SK-N-SH (cell line): ENCODE data around the gene ARSJ. TPM values are rescaled to one million over a fixed set of nuclear protein-coding genes. Genes with fewer than 3 reads are reported as not detected.

Experiments used
- CTCF ChIA-PET: fragments of 300-600, 350-600 bp; formaldehyde crosslinking; extraction: SDS; loops from one replicate; lab custom pipeline; 2021; lab: Yijun Ruan, JAX
- POLR2A ChIA-PET: fragments of 350-600 bp; sonication (Branson Sonifier 250); formaldehyde crosslinking; extraction: SDS; loops from one replicate; lab custom pipeline; 2020; ENCODE audit warnings: antibody characterized with exemption, inconsistent platforms; lab: Yijun Ruan, JAX
- DNase-seq: peaks from one replicate; pipeline ENCODE4 v3.0.0; 2012
- H2AFZ ChIP-seq: fragments of 200-600 bp; sonication (generic); 2 replicates; pipeline ENCODE4 v1.8.1; 2016; ENCODE audit warnings: antibody characterized with exemption, mild to moderate bottlenecking, low read depth
- H3F3A ChIP-seq: fragments of 200-600 bp; sonication (generic); replicated peaks from 2 replicates; pipeline ENCODE3; 2016; ENCODE audit warnings: antibody characterized with exemption, mild to moderate bottlenecking; ENCODE audit not compliant: insufficient read depth
- H3K27ac ChIP-seq, 2 experiments: fragments of 200-500 bp in 1 of 2; fragments of 200-600 bp in 1 of 2; sonication (Bioruptor generic) in 1 of 2; sonication (generic), shearing (Covaris generic) in 1 of 2; 2 replicates each; pipeline versions ENCODE4 v1.5.1 to v1.6.1; 2014 to 2016; ENCODE audit warnings: low read depth in 2 of 2, inconsistent platforms in 1 of 2, low read length in 1 of 2, mild to moderate bottlenecking in 1 of 2, mixed read lengths in 1 of 2
- H3K27me3 ChIP-seq: fragments of 200-600 bp; sonication (generic), shearing (Covaris generic); 2 replicates; pipeline ENCODE4 v1.6.1; 2016; ENCODE audit warnings: mixed run types; ENCODE audit not compliant: insufficient read depth
- H3K36me3 ChIP-seq, 2 experiments: fragments of 200-500 bp in 1 of 2; fragments of 200-600 bp in 1 of 2; sonication (Bioruptor generic) in 1 of 2; sonication (generic) in 1 of 2; replicated peaks in 1 of 2; 2 replicates each; pipeline versions ENCODE3 to v1.5.1; 2014 to 2016; ENCODE audit warnings: low read length in 1 of 2, mild to moderate bottlenecking in 1 of 2; ENCODE audit not compliant: insufficient read depth in 2 of 2, control insufficient read depth in 1 of 2
- H3K4me1 ChIP-seq, 2 experiments: fragments of 200-500 bp in 1 of 2; fragments of 200-600 bp in 1 of 2; sonication (Bioruptor generic) in 1 of 2; sonication (generic), shearing (Covaris generic) in 1 of 2; 2 replicates each; pipeline versions ENCODE4 v1.5.1 to v1.6.1; 2014 to 2016; ENCODE audit warnings: low read depth in 1 of 2, low read length in 1 of 2, mixed run types in 1 of 2; ENCODE audit not compliant: insufficient read depth in 2 of 2, control insufficient read depth in 1 of 2
- H3K4me2 ChIP-seq: fragments of 200-600 bp; sonication (generic), shearing (Covaris generic); 2 replicates; pipeline ENCODE4 v1.6.1; 2017; ENCODE audit warnings: mixed run types
- H3K4me3 ChIP-seq, 2 experiments: fragments of 200-500 bp in 1 of 2; fragments of 200-600 bp in 1 of 2; sonication (Bioruptor generic) in 1 of 2; sonication (generic), shearing (Covaris generic) in 1 of 2; 2 replicates each; pipeline versions ENCODE4 v1.5.1 to v1.8.1; 2014 to 2016; ENCODE audit warnings: low read depth in 2 of 2, inconsistent platforms in 1 of 2, low read length in 1 of 2, mild to moderate bottlenecking in 1 of 2, mixed read lengths in 1 of 2, moderate library complexity in 1 of 2
- H3K79me2 ChIP-seq: fragments of 200-600 bp; sonication (generic); 2 replicates; pipeline ENCODE4 v1.8.1; 2017; ENCODE audit warnings: mild to moderate bottlenecking; ENCODE audit not compliant: insufficient read depth
- H3K9ac ChIP-seq: fragments of 200-600 bp; sonication (generic); 2 replicates; pipeline ENCODE4 v1.6.1; 2017; ENCODE audit warnings: mixed run types
- H3K9me2 ChIP-seq: fragments of 200-600 bp; sonication (generic); 2 replicates; pipeline ENCODE4 v1.6.1; 2017; ENCODE audit warnings: mixed run types
- H3K9me3 ChIP-seq: fragments of 200-600 bp; sonication (generic); 2 replicates; pipeline ENCODE4 v1.6.1; 2017; ENCODE audit warnings: mixed run types, mild to moderate bottlenecking, moderate library complexity
- H4K20me1 ChIP-seq: fragments of 200-600 bp; sonication (generic); 2 replicates; pipeline ENCODE4 v1.6.1; 2017; ENCODE audit warnings: mild to moderate bottlenecking, mixed run types; ENCODE audit not compliant: insufficient read depth
- ELF1 ChIP-seq: IDR thresholded peaks from 2 replicates; pipeline ENCODE4 v1.4.0; 2012
- EP300 ChIP-seq, 2 experiments: IDR thresholded peaks; 2 replicates each; pipeline versions ENCODE4 v1.4.0 to v1.6.1; 2012; ENCODE audit warnings: borderline replicate concordance in 1 of 2, low read depth in 1 of 2, low read length in 1 of 2
- FOSL2 ChIP-seq: IDR thresholded peaks from 2 replicates; pipeline ENCODE4 v1.4.0; 2012; ENCODE audit warnings: low read depth, mild to moderate bottlenecking, moderate library complexity, borderline replicate concordance
- FOXJ3 ChIP-seq: sonication (generic); formaldehyde crosslinking; IDR thresholded peaks from 2 replicates; pipeline ENCODE4 v1.5.1; 2020; ENCODE audit warnings: mild to moderate bottlenecking, missing genetic modification reagents
- GABPA ChIP-seq: IDR thresholded peaks from 2 replicates; pipeline ENCODE4 v1.4.0; 2012; ENCODE audit warnings: low read depth, mild to moderate bottlenecking
- IRF3 ChIP-seq: fragments of 150-350 bp; IDR thresholded peaks from 2 replicates; pipeline ENCODE4 v1.6.1; 2016; ENCODE audit warnings: mild to moderate bottlenecking, low read depth, low read length
- MXI1 ChIP-seq: IDR thresholded peaks from 2 replicates; pipeline ENCODE4 v1.6.1; 2012; ENCODE audit warnings: mild to moderate bottlenecking, low read depth, low read length, improper control_type of control experiment
- NFIC ChIP-seq: IDR thresholded peaks from 2 replicates; pipeline ENCODE4 v1.4.0; 2012; ENCODE audit warnings: borderline replicate concordance
- PBX3 ChIP-seq: IDR thresholded peaks from 2 replicates; pipeline ENCODE4; 2012
- POLR2AphosphoS5 ChIP-seq: IDR thresholded peaks from 2 replicates; pipeline ENCODE4 v1.6.1; 2012; ENCODE audit warnings: low read depth, low read length
- RAD21 ChIP-seq: IDR thresholded peaks from 2 replicates; pipeline ENCODE4 v1.6.1; 2012; ENCODE audit warnings: mild to moderate bottlenecking, low read length
- RCOR1 ChIP-seq: fragments of 150-350 bp; IDR thresholded peaks from 2 replicates; pipeline ENCODE4 v1.6.1; 2017; ENCODE audit warnings: antibody characterized with exemption, low read length
- RFX5 ChIP-seq: IDR thresholded peaks from 2 replicates; pipeline ENCODE4 v1.6.1; 2012; ENCODE audit warnings: mild to moderate bottlenecking, improper control_type of control experiment, low read length
- SIN3A ChIP-seq: IDR thresholded peaks from 2 replicates; pipeline ENCODE4 v1.6.1; 2012; ENCODE audit warnings: low read depth, mild to moderate bottlenecking, low read length, moderate library complexity, borderline replicate concordance
- TAF1 ChIP-seq: IDR thresholded peaks from 2 replicates; pipeline ENCODE4 v1.6.1; 2012; ENCODE audit warnings: low read depth, mild to moderate bottlenecking, low read length, moderate library complexity, borderline replicate concordance
- TCF12 ChIP-seq: IDR thresholded peaks from 2 replicates; pipeline ENCODE4 v1.4.0; 2012
- TEAD4 ChIP-seq: IDR thresholded peaks from 2 replicates; pipeline ENCODE4 v1.4.0; 2012; ENCODE audit warnings: mild to moderate bottlenecking, borderline replicate concordance; ENCODE audit not compliant: insufficient read depth
- USF1 ChIP-seq: IDR thresholded peaks from 2 replicates; pipeline ENCODE4 v1.4.0; 2012; ENCODE audit warnings: low read depth, borderline replicate concordance
- YY1 ChIP-seq: IDR thresholded peaks from 2 replicates; pipeline ENCODE4 v1.4.0; 2012; ENCODE audit warnings: low read depth, mild to moderate bottlenecking
- ZBTB33 ChIP-seq: IDR thresholded peaks from 2 replicates; pipeline ENCODE4 v1.4.0; 2012; ENCODE audit warnings: low read depth, borderline replicate concordance
- WGBS: methylation state at CpG from one replicate; pipeline ENCODE4 v1.1.6; 2017; ENCODE audit warnings: low lambda C conversion rate; 5-methylcytosine and 5-hydroxymethylcytosine counted together
- polyA plus RNA-seq, 3 experiments: library from polyadenylated mRNA; depleted of rRNA; stranded (reverse); fragments of >200 nt; gene quantifications; 2 replicates each; pipeline ENCODE4 v1.2.3, GENCODE V29; 2012

The ARSJ gene
- polyA plus RNA-seq, 1 of the 3 experiments (the other 2 are of a cell fraction), result 30.4 TPM

- POLR2A ChIA-PET, result no interaction called here
These were observed 18.6 kb upstream of the ARSJ start for GRCh38 chr4:113998079-113998478.

More at GRCh38 chr4:113998079-113998478, 18.6 kb upstream of the ARSJ start:
- TF ChIP-seq RAD21, result no peak
- TF ChIP-seq SIN3A, result no peak
- no peak for TF ChIP-seq FOSL2
- TF ChIP-seq RCOR1, result no peak
- no peak for TF ChIP-seq POLR2AphosphoS5
- no peak for TF ChIP-seq FOXJ3 (CRISPR knock-in tag)
- no peak for TF ChIP-seq GABPA
- no peak for TF ChIP-seq ELF1
- no peak for TF ChIP-seq ZBTB33
- TF ChIP-seq EP300 (IDR thresholded peaks at IDR 0.05; ENCODE audit: borderline replicate concordance in 1 of 2, low read depth in 1 of 2, low read length in 1 of 2), result no peak
- no peak for TF ChIP-seq USF1
- no peak for TF ChIP-seq YY1
- TF ChIP-seq NFIC, result no peak
- TF ChIP-seq IRF3, result no peak
- no peak for TF ChIP-seq PBX3
- no peak for TF ChIP-seq MXI1
- TF ChIP-seq TEAD4, result no peak
- TF ChIP-seq TCF12, result no peak
- no peak for TF ChIP-seq RFX5
- no peak for TF ChIP-seq TAF1
- no peaks in the 10 kb centered on the region for H3K36me3 ChIP-seq
- CTCF ChIA-PET, result interaction anchor here (0.7 to 1.0 kb wide), 2 partner anchors 15 to 34 kb away, joined by 3 read pairs; no protein-coding TSS in a partner anchor
- H3F3A ChIP-seq, result no peaks in the 10 kb centered on the region
- no peaks in the 10 kb centered on the region for H3K79me2 ChIP-seq
- no peak overlapping the region for H2AFZ ChIP-seq
- H3K9me2 ChIP-seq, result no peaks in the 10 kb centered on the region
- H3K4me3 ChIP-seq, result no peak overlapping the region
- H3K9ac ChIP-seq, result no peak overlapping the region
- WGBS, result 91% methylated on average over 5 of the region's 5 CpGs
- no peaks in the 10 kb centered on the region for H3K27me3 ChIP-seq
- no peak overlapping the region for H3K27ac ChIP-seq
- no peak overlapping the region for H3K4me2 ChIP-seq
- peaks cover 0 to 9% of the 10 kb centered on the region in 2 experiments; a peak in 2 of 4 replicates for H3K4me1 ChIP-seq
- H3K9me3 ChIP-seq, result no peaks in the 10 kb centered on the region
- DNase-seq, result no peak
- no peaks in the 10 kb centered on the region for H4K20me1 ChIP-seq
